ENCODE data around the gene IL11RA.

Gene IL11RA

DNA sequence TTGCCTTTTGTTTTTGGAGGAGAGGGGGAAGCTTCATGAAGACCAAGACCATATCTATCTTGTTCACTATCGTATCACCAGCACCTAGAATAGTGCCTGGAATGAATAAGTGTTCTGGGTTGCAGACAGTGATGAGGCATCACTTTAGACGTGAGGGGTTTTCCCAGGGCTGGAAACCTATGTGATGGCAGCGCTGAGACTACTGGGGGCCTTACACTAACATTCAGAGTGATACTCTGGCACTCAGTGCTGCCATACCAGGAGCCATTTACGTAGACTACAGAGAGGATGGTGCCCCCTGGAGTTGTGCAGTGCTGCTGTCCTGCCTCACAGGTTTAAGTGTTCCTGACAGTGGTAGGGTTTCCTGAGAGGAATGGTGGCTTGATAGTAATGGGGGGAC, 32.2 kb downstream of the IL11RA start:
- no peaks in the 10 kb centered on the region for H3K4me1 ChIP-seq (ENCODE audit: insufficient read depth, insufficient read length)

DNA sequence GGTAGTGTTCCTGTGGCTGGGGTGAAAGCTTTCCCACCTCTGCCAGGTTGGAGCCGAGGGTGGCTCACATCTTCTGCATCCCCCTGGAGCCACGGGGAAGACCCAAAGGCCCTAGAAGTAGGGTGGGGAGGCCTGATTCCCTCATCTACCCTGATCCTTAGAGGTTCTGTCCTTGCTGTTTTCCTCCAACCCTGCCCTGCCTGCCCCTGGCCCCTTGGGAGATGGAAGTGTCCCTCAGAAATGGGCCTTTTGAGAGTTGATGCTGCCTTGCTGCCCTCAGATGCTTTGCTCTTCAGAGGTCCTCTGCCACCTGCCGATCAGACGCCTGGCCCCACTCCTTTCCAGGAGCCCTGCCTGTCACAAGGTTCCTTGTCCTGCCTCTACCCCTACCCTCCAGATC, 32.8 kb downstream of the IL11RA start:
- Histone ChIP-seq H3K9me3 (ENCODE audit: insufficient read depth, low read length) (no peaks in the 10 kb centered on the region), H3K4me3 (ENCODE audit: insufficient read length, low read depth) (no peak overlapping the region), H3K4me1 (ENCODE audit: insufficient read depth, insufficient read length) (no peaks in the 10 kb centered on the region), H3K9ac (ENCODE audit: insufficient read length, low read depth) (no peak overlapping the region), H3K27me3 (ENCODE audit: insufficient read depth, insufficient read length) (no peaks in the 10 kb centered on the region), H3K36me3 (ENCODE audit: insufficient read depth, insufficient read length, low read length) (peaks cover 3% of the 10 kb centered on the region)
- no peak for DNase-seq (ENCODE audit: low read depth, low spot score)
- TF ChIP-seq YY1 (IDR thresholded peaks at IDR 0.05; ENCODE audit: insufficient read depth, insufficient read length) (no peak), SUZ12 (IDR thresholded peaks at IDR 0.05; ENCODE audit: extremely low read depth, insufficient read depth, insufficient read length) (no peak), ZNF274 (IDR thresholded peaks at IDR 0.05; ENCODE audit: low read depth, low read length) (no peak)

More for the DNA sequence above, 32.2 kb downstream of the IL11RA start:
- no peak overlapping the region for H3K9ac ChIP-seq (ENCODE audit: insufficient read length, low read depth)
- TF ChIP-seq YY1 (IDR thresholded peaks at IDR 0.05; ENCODE audit: insufficient read depth, insufficient read length), result no peak
- no peak for TF ChIP-seq SUZ12 (IDR thresholded peaks at IDR 0.05; ENCODE audit: extremely low read depth, insufficient read depth, insufficient read length)
- no peak for TF ChIP-seq ZNF274 (IDR thresholded peaks at IDR 0.05; ENCODE audit: low read depth, low read length)
- no peaks in the 10 kb centered on the region for H3K27me3 ChIP-seq (ENCODE audit: insufficient read depth, insufficient read length)
- H3K9me3 ChIP-seq (ENCODE audit: insufficient read depth, low read length), result no peaks in the 10 kb centered on the region
- H3K4me3 ChIP-seq (ENCODE audit: insufficient read length, low read depth), result no peak overlapping the region
- DNase-seq (ENCODE audit: low read depth, low spot score), result no peak
- H3K36me3 ChIP-seq (ENCODE audit: insufficient read depth, insufficient read length, low read length), result peaks cover 3% of the 10 kb centered on the region

DNA sequence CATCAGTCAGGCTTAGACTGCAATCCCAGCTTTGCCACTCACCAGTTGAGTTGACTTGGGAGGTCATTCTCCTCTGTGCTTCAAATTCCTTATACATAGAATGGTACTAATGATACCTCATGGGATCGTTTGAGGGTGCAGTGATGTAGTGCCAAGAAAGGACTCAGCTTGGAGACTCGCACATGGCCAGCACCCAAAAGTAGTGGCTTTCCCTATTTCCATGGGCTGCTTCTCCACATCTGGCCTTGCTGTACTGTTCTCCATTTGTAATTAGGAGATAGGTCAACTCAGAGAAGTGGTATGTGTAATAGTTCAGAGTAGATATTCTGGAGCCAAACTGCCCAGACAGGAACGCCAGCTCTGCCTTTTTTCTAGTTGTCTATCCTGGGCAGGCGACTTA, 33.6 kb downstream of the IL11RA start:
- DNase-seq (ENCODE audit: low read depth, low spot score), result no peak
- Histone ChIP-seq H3K27me3 (ENCODE audit: insufficient read depth, insufficient read length) (no peaks in the 10 kb centered on the region), H3K4me1 (ENCODE audit: insufficient read depth, insufficient read length) (no peaks in the 10 kb centered on the region), H3K9me3 (ENCODE audit: insufficient read depth, low read length) (no peaks in the 10 kb centered on the region), H3K9ac (ENCODE audit: insufficient read length, low read depth) (no peak overlapping the region), H3K4me3 (ENCODE audit: insufficient read length, low read depth) (no peak overlapping the region), H3K36me3 (ENCODE audit: insufficient read depth, insufficient read length, low read length) (peaks cover 3% of the 10 kb centered on the region)
- TF ChIP-seq ZNF274 (IDR thresholded peaks at IDR 0.05; ENCODE audit: low read depth, low read length), result no peak
- TF ChIP-seq YY1 (IDR thresholded peaks at IDR 0.05; ENCODE audit: insufficient read depth, insufficient read length), result no peak
- no peak for TF ChIP-seq SUZ12 (IDR thresholded peaks at IDR 0.05; ENCODE audit: extremely low read depth, insufficient read depth, insufficient read length)

DNA sequence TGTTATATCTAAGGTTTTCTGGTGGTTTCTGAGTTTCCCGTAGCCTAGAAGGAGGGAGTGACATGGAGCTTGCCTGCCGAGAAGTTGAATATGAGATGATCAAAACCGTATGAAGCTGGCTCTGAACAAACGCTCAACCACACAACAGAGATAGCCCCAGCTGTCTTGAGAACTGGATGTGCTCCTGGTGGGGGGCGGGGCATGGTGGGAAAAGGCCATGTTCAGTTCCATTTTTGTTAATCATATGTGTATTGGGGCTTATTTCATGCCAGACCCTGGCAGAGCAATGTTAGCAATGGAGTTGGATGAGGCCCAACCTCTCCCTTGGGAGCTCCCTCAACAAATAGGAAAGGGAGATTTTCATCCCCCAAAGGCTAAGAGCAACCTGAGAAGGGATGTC, 34.2 kb downstream of the IL11RA start:
- H3K4me1 ChIP-seq (ENCODE audit: insufficient read depth, insufficient read length), result no peaks in the 10 kb centered on the region

GRCh38 chr9:34686732-34687131, 34.7 kb downstream of the IL11RA start:
- Histone ChIP-seq H3K9me3 (ENCODE audit: insufficient read depth, low read length) (no peaks in the 10 kb centered on the region), H3K4me1 (ENCODE audit: insufficient read depth, insufficient read length) (no peaks in the 10 kb centered on the region), H3K36me3 (ENCODE audit: insufficient read depth, insufficient read length, low read length) (peaks cover 3% of the 10 kb centered on the region), H3K27me3 (ENCODE audit: insufficient read depth, insufficient read length) (no peaks in the 10 kb centered on the region), H3K4me3 (ENCODE audit: insufficient read length, low read depth) (no peak overlapping the region), H3K9ac (ENCODE audit: insufficient read length, low read depth) (no peak overlapping the region)
- no peak for DNase-seq (ENCODE audit: low read depth, low spot score)
- TF ChIP-seq SUZ12 (IDR thresholded peaks at IDR 0.05; ENCODE audit: extremely low read depth, insufficient read depth, insufficient read length) (no peak), ZNF274 (IDR thresholded peaks at IDR 0.05; ENCODE audit: low read depth, low read length) (no peak), YY1 (IDR thresholded peaks at IDR 0.05; ENCODE audit: insufficient read depth, insufficient read length) (no peak)

More for the DNA sequence above, 34.2 kb downstream of the IL11RA start:
- TF ChIP-seq YY1 (IDR thresholded peaks at IDR 0.05; ENCODE audit: insufficient read depth, insufficient read length) (no peak), ZNF274 (IDR thresholded peaks at IDR 0.05; ENCODE audit: low read depth, low read length) (no peak), SUZ12 (IDR thresholded peaks at IDR 0.05; ENCODE audit: extremely low read depth, insufficient read depth, insufficient read length) (no peak)
- no peak overlapping the region for H3K9ac ChIP-seq (ENCODE audit: insufficient read length, low read depth)
- H3K9me3 ChIP-seq (ENCODE audit: insufficient read depth, low read length), result no peaks in the 10 kb centered on the region
- H3K27me3 ChIP-seq (ENCODE audit: insufficient read depth, insufficient read length), result no peaks in the 10 kb centered on the region
- peaks cover 3% of the 10 kb centered on the region for H3K36me3 ChIP-seq (ENCODE audit: insufficient read depth, insufficient read length, low read length)
- DNase-seq (ENCODE audit: low read depth, low spot score), result no peak
- H3K4me3 ChIP-seq (ENCODE audit: insufficient read length, low read depth), result no peak overlapping the region

GRCh38 chr9:34687276-34688030, 35.5 kb downstream of the IL11RA start:
- H3K36me3 ChIP-seq (ENCODE audit: insufficient read depth, insufficient read length, low read length), result peaks cover 3% of the 10 kb centered on the region
- no peaks in the 10 kb centered on the region for H3K27me3 ChIP-seq (ENCODE audit: insufficient read depth, insufficient read length)
- no peak overlapping the region for H3K9ac ChIP-seq (ENCODE audit: insufficient read length, low read depth)
- H3K4me1 ChIP-seq (ENCODE audit: insufficient read depth, insufficient read length), result no peaks in the 10 kb centered on the region
- no peak for DNase-seq (ENCODE audit: low read depth, low spot score)
- H3K4me3 ChIP-seq (ENCODE audit: insufficient read length, low read depth), result no peak overlapping the region
- TF ChIP-seq SUZ12 (IDR thresholded peaks at IDR 0.05; ENCODE audit: extremely low read depth, insufficient read depth, insufficient read length) (no peak), YY1 (IDR thresholded peaks at IDR 0.05; ENCODE audit: insufficient read depth, insufficient read length) (no peak), ZNF274 (IDR thresholded peaks at IDR 0.05; ENCODE audit: low read depth, low read length) (no peak)
- H3K9me3 ChIP-seq (ENCODE audit: insufficient read depth, low read length), result no peaks in the 10 kb centered on the region

GRCh38 chr9:34688329-34689115, 36.5 kb downstream of the IL11RA start:
- Histone ChIP-seq H3K36me3 (ENCODE audit: insufficient read depth, insufficient read length, low read length) (no peaks in the 10 kb centered on the region), H3K27me3 (ENCODE audit: insufficient read depth, insufficient read length) (no peaks in the 10 kb centered on the region), H3K4me3 (ENCODE audit: insufficient read length, low read depth) (no peak overlapping the region), H3K9ac (ENCODE audit: insufficient read length, low read depth) (no peak overlapping the region), H3K9me3 (ENCODE audit: insufficient read depth, low read length) (no peaks in the 10 kb centered on the region), H3K4me1 (ENCODE audit: insufficient read depth, insufficient read length) (no peaks in the 10 kb centered on the region)
- DNase-seq (ENCODE audit: low read depth, low spot score), result no peak
- TF ChIP-seq SUZ12 (IDR thresholded peaks at IDR 0.05; ENCODE audit: extremely low read depth, insufficient read depth, insufficient read length), result no peak
- TF ChIP-seq ZNF274 (IDR thresholded peaks at IDR 0.05; ENCODE audit: low read depth, low read length), result no peak
- no peak for TF ChIP-seq YY1 (IDR thresholded peaks at IDR 0.05; ENCODE audit: insufficient read depth, insufficient read length)
